DMS79 treated with DMSO at 0.1 percent for 48 hours (cell line): Measurements from ENCODE around the gene LILRB5.
"Not testable (repeated sequence)": the region's sequence is repeated elsewhere in the genome, so short reads cannot be mapped to it uniquely, and the experiment has no call there.

Source experiments
- DNase-seq: peaks from one replicate; lab custom pipeline; 2025; lab: John Stamatoyannopoulos, UW

Gene LILRB5

GRCh38 chr19:54275951-54276350, 18.9 kb upstream of the LILRB5 start:
- no peak for DNase-seq

GRCh38 chr19:54274516-54274915, 17.4 kb upstream of the LILRB5 start:
- DNase-seq: not testable (repeated sequence)

GRCh38 chr19:54273821-54274220, 16.7 kb upstream of the LILRB5 start:
- DNase-seq: no peak

GRCh38 chr19:54272181-54272580, 15.1 kb upstream of the LILRB5 start:
- DNase-seq: not testable (repeated sequence)

- not testable (repeated sequence) for DNase-seq
Measured at GRCh38 chr19:54271587-54271986, 14.5 kb upstream of the LILRB5 start.

GRCh38 chr19:54271106-54271505, 14.0 kb upstream of the LILRB5 start:
- DNase-seq: no peak

GRCh38 chr19:54268936-54269335, 11.9 kb upstream of the LILRB5 start:
- DNase-seq: no peak

- DNase-seq: peak; percentile 32
Measured at GRCh38 chr19:54266133-54266532, 9.1 kb upstream of the LILRB5 start.

GRCh38 chr19:54262470-54262869, 5.4 kb upstream of the LILRB5 start:
- no peak for DNase-seq

GRCh38 chr19:54262066-54262465, 5.0 kb upstream of the LILRB5 start:
- DNase-seq: no peak

- no peak for DNase-seq
Measured at GRCh38 chr19:54256250-54257115, 590 bp downstream of the LILRB5 start.

GRCh38 chr19:54255105-54255775, 1.8 kb downstream of the LILRB5 start:
- DNase-seq: no peak

GRCh38 chr19:54254195-54254906, 2.7 kb downstream of the LILRB5 start:
- DNase-seq: no peak

GRCh38 chr19:54253331-54254194, 3.5 kb downstream of the LILRB5 start:
- no peak for DNase-seq

GRCh38 chr19:54252845-54253244, 4.2 kb downstream of the LILRB5 start:
- no peak for DNase-seq

- DNase-seq: no peak
Measured at GRCh38 chr19:54252243-54252642, 4.8 kb downstream of the LILRB5 start.

- no peak for DNase-seq
Measured at GRCh38 chr19:54248016-54248601, 9.0 kb downstream of the LILRB5 start.

GRCh38 chr19:54247106-54247930, 9.8 kb downstream of the LILRB5 start:
- no peak for DNase-seq

GRCh38 chr19:54245936-54246335, 11.1 kb downstream of the LILRB5 start:
- no peak for DNase-seq

GRCh38 chr19:54243809-54244208, 13.3 kb downstream of the LILRB5 start:
- DNase-seq: not testable (repeated sequence)
